Inferior parietal cortex (tissue), 1 donor: ENCODE measurements around the gene C2CD5.
"Not testable (repeated sequence)": the region's sequence is repeated elsewhere in the genome, so short reads cannot be mapped to it uniquely, and the experiment has no call there.

Experiments used
- DNase-seq: peaks from one replicate; pipeline ENCODE4 v3.0.0-alpha.2; 2016; ENCODE audit errors: extremely low spot score

The C2CD5 gene

GRCh38 chr12:22477166-22477893 lies 67.0 kb downstream of the C2CD5 start:
- no peak for DNase-seq

DNA sequence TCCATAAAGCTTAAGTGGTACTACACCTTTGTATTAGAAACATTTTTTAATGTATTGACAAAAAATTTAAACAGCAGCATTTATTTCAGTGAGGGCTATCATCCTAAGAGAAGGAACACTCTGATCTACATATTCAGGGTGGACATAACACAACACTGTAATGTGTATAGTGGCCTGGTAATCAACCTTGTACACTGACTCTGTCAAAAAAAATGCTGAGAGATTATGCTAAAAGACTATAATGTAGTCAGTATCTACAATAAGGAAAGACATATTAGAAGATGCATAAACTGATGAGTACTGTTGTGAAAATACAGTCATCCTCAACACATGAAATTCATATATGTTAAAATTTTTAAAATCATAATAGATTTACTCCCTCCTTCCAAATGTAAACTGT lies 68.2 kb downstream of the C2CD5 start:
- DNase-seq: no peak

GRCh38 chr12:22474970-22475720 lies 69.2 kb downstream of the C2CD5 start:
- DNase-seq: no peak

GRCh38 chr12:22473212-22473611 lies 71.1 kb downstream of the C2CD5 start:
- DNase-seq: no peak

- no peak for DNase-seq
These were observed 77.2 kb downstream of the C2CD5 start for GRCh38 chr12:22467190-22467589.

DNA sequence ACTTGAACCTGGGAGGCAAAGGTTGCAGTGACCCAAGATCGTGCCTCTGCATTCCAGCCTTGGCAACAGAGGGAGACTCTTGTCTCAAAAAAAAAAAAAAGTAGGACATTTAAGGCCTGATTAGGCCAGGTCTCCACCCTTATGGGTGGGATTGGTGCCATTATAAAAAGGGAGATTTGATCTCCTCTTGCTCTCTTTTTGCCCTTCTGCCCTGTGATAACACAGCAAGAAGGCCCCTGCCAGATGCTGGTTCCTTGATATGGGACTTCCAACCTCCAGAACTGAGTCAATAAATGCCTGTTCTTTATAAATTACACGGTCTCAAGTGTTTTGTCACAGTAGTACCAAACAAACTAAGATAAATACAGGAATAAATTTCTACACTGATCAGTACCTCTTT lies 81.0 kb downstream of the C2CD5 start:
- DNase-seq: no peak

DNA sequence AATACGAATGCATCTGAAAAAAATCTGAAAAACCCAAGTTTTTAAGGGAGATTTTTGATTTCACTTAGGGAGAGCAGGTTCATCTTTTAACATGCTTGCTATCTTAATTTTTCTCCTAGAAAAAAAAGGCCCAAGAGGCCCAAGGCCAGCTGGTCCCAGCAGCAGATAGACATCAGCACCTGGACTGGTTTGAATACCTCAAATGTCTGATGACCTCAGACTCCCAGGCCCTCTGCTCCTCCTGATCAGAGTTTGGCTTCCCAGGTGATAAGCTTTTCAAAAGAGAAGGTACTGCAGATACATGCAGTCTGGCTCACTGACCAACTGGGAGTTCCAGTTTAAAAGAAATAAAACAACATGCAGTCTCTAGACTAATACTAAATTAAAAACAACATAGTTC lies 82.6 kb downstream of the C2CD5 start:
- no peak for DNase-seq

GRCh38 chr12:22459838-22460490 lies 84.4 kb downstream of the C2CD5 start:
- peak; percentile 84 for DNase-seq

DNA sequence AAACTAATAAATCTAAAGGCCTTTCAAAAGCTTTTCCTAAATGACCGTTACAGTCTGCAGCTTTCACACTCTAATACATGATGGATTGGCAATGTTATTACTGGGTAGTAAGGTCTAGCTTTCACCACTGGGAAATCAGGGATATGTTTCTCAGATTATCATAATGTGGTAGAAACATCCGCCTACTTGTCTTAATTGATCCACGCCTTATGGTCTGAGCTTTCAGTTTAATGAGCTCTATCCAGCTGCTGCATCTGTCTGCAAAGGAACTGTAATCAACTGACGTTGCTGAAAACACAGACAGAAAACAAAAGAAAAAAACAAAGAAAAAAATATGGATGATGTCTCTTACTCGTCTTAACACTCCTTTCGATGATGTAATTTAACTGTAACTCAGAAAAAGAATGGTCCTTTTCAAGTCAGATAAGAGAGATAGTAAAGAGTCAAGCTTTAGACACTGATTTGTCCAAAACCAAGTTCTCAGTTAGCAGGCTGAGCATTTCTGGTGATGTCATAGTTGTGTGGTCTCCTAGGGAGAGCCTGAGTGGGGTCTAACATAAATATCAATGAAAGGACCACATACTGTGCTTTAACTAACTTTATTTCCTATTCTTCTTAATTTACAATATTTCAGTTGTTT lies 85.9 kb downstream of the C2CD5 start:
- DNase-seq: no peak

DNA sequence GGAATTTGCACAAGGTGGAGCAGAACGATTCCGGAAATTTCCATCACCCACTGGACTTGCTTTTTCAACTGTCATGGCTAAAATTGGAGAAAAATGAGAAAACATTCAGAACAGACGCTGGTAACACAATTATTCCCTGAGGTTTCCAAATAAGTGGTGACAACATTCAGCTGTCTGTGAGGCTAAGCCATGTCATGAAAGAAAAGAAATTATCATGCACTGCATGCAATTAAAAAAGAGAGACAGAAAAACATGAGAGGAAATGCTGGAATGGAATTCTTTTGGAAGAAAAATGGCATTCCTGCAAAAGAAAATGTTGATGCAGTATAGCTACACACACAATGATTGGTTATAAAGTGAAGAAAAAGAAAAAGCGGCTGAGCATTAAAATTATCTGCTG lies 87.3 kb downstream of the C2CD5 start:
- DNase-seq: no peak

- DNase-seq: no peak
These were observed 90.8 kb downstream of the C2CD5 start for GRCh38 chr12:22453511-22453910.

DNA sequence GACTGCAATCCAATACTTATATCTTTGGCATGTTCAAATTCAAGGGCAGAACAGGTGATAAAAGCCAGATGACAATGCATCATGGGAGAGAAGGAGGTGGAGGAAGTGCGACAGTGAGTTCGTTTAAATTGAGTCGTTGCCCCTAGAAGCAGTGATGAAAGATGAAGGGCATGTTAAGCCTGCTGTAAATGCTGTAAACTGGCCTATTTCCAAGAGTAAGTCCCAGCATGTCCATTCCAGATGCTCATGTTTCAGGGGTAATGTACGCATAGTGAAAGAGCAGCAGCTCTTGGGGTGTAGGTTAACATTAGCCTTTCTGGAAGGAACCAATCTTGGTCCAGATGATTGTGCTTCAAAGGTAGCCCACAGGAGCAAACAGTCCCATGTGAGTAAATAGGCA lies 97.1 kb downstream of the C2CD5 start:
- no peak for DNase-seq

DNA sequence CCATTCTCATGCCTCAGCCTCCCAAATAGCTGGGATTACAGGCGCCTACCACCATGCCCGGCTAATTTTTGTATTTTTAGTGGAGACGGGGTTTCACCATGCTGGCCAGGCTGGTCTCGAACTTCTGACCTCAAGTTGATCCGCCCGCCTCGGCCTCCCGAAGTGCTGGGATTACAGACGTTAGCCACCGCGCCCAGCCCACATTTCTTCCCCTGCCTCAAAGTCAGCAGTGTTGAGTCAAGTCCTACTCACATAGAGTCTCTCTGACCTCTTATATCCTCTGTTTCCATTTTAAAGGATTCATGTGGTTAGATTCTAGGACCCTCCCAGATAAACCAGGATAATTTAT lies 100.1 kb downstream of the C2CD5 start:
- DNase-seq: not testable (repeated sequence)

DNA sequence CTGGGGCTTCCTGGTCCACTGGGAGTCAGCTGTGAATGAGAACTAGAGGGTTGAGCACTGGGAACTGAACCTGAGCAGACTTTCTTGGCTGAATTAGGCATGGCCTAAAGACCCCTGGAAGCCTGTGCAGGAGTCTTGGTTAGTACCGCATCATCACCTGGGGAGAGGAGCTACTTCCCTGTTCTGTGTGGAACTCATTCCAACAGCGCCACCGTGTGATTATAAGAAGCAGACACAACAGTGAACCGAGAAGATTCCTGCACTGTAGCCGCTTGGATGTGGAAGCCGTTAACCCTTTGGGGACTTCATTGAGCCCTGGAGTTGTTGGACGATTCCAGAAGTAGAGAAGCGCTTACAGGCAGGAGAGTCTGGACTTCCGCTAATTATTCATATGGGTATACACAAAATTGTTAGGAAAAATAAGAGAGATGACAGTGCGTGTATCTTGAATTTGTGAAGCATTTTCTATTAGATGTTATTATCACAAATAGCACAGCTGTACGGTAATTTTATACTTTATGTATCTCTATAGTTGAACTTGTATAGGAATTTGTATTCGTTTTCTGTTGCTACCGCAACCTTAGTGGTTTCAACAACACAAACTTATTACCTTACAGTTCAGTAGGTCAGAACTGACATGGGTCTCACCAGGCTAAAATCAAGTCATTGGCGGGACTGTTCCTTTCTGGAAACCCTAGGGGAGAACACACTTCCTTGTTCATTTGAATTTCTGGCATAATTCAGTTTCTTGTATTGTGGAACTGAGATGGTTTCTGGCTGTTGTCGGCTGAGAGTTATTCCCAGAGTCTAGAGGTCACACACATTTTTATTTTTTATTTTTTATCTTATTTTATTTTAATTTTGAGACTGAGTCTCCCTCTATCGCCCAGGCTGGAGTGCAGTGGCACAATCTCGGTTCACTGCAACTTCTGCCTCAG lies 100.7 kb downstream of the C2CD5 start:
- peak; percentile 83 for DNase-seq

- DNase-seq: no peak
These were observed 107.1 kb downstream of the C2CD5 start for GRCh38 chr12:22437031-22437806.

DNA sequence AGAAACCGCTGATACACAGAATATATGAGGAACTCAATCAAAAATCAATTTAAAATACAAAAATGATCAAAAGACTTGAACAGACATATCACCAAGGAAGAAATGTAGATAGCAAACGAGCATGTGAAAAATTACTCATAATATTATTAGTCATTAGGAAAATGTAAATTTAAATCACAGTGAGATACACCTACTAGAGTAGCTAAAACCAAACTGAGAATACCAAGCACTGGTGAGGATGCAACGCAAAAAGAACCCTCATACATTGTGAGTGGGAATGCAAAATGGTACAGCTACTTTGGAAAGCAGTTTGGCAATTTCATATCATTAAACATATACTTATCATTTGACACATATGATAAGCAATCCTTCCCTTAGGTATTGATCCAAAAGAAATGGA lies 108.8 kb downstream of the C2CD5 start:
- no peak for DNase-seq

DNA sequence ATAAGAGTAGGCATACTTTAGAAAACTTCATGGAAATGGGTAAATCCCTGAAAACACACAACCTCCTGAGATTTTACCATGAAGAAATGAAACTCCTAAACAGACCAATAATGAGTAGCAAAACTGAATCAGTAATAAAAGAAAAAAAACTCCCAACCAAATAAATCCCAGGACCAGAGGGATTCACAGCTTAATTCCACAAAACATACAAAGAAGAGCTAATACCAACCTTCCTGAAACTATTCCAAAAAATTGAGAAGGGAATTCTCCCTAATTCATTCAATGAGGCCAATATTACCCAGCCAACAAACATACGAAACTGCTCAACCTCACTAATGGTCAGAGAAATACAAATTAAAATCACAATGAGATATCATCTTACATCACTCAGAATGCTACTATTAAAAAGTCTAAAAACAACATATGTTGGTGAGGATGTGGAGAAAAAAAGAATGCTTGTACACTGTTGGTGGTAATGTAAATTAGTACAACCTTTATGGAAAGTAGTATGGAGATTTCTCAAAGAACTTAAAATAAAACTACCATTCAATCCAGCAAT lies 112.6 kb downstream of the C2CD5 start:
- DNase-seq: no peak

DNA sequence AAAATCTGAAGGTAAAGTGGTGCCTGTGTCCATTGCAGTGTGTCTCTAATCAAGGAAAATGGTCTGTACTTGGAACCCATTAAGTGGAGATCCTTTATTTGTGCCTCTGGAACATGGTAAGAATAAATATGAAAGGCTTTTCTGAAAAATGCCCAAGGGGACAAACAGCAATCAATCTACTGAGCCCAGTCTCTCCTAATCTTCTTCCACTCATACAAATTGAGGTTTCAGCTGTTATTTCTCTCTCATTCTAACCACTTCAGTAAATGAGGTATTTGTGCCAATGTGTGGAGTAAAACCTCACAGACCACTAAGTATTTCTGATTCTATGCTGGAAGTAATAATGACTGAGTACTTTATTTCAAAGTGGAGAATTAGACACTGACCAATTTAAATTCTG lies 127.5 kb downstream of the C2CD5 start:
- no peak for DNase-seq

- peak; percentile 24 for DNase-seq
These were observed 128.7 kb downstream of the C2CD5 start for GRCh38 chr12:22415342-22416309.
